HepG2 (cell line): ENCODE data around the gene CTIF. TPM values are rescaled to one million over a fixed set of nuclear protein-coding genes. Genes with fewer than 3 reads are reported as not detected.

ENCODE experiments used
- ATAC-seq: fragments of 200-7000 bp; cut with Tn5 transposase; 3 replicates; pipeline ENCODE4 v1.9.1; 2020; ENCODE audit warnings: mild to moderate bottlenecking, moderate library complexity
- BruUV-seq: library from RNA; stranded (reverse); fragments of 400-500 nt; replicated peaks from 2 replicates; lab custom pipeline; 2021; lab: Mats Ljungman, UMichigan
- CTCF ChIA-PET: fragments of 300-600 bp; formaldehyde crosslinking; extraction: SDS; loops from one replicate; lab custom pipeline; 2021; ENCODE audit warnings: low total read pairs, inconsistent platforms, low intra/inter-chr PET ratio; lab: Yijun Ruan, JAX
- POLR2A ChIA-PET: fragments of 350-600 bp; sonication (Branson Sonifier 250); formaldehyde crosslinking; loops from one replicate; lab custom pipeline; 2020; ENCODE audit warnings: antibody characterized with exemption, inconsistent platforms; lab: Yijun Ruan, JAX
- DNase-seq: peaks from one replicate; pipeline ENCODE4 v3.0.0-alpha.2; 2015; ENCODE audit warnings: low spot score
- FAIRE-seq: peaks from 3 replicates; lab custom pipeline; 2011; peaks lifted over from hg19 to GRCh38; lab: Jason Lieb, UNC
- H2AFZ ChIP-seq: one replicate; pipeline ENCODE4 v1.6.1; 2011; ENCODE audit warnings: low read length, inconsistent platforms
- H3K27ac ChIP-seq: fragments of 300-600 bp; 3 replicates; pipeline ENCODE4 v1.8.0; 2011; ENCODE audit warnings: mixed run types, mild to moderate bottlenecking, mixed read lengths, low read length, inconsistent platforms; ENCODE audit not compliant: insufficient read depth; ENCODE audit errors: extremely low read length
- H3K27me3 ChIP-seq, 2 experiments: fragments of 200-600 bp in 1 of 2; 2 replicates in 1 of 2; 3 replicates in 1 of 2; pipeline versions ENCODE4 v1.6.0 to v1.8.0; 2011; ENCODE audit warnings: low read length in 2 of 2, mild to moderate bottlenecking in 2 of 2, moderate library complexity in 2 of 2, inconsistent platforms in 1 of 2; ENCODE audit not compliant: insufficient read depth in 2 of 2, control insufficient read depth in 1 of 2
- H3K36me3 ChIP-seq, 2 experiments: fragments of 200-600 bp in 1 of 2; replicated peaks in 1 of 2; 2 replicates in 1 of 2; 3 replicates in 1 of 2; pipeline versions ENCODE4 v1.5.1 to v1.8.0; 2011; ENCODE audit warnings: low read length in 2 of 2, inconsistent platforms in 1 of 2; ENCODE audit not compliant: insufficient read depth in 2 of 2, control insufficient read depth in 1 of 2
- H3K4me1 ChIP-seq: 2 replicates; pipeline ENCODE4 v1.5.1; 2012; ENCODE audit warnings: low read length, inconsistent platforms; ENCODE audit not compliant: insufficient read depth
- H3K4me2 ChIP-seq: 2 replicates; pipeline ENCODE4 v1.6.0; 2011; ENCODE audit warnings: low read depth, low read length, inconsistent platforms
- H3K4me3 ChIP-seq, 3 experiments: fragments of 200-600 bp in 1 of 3; sonication (generic), shearing (Covaris generic) in 1 of 3; replicated peaks in 1 of 3; 2 replicates each; pipeline ENCODE4 v1.5.1; 2011 to 2016; ENCODE audit warnings: low read length in 3 of 3, inconsistent platforms in 2 of 3, low read depth in 2 of 3, mild to moderate bottlenecking in 2 of 3, control low read depth in 1 of 3, mixed read lengths in 1 of 3; ENCODE audit not compliant: insufficient read depth in 1 of 3
- H3K79me2 ChIP-seq: one replicate; pipeline ENCODE4 v1.6.1; 2011; ENCODE audit warnings: low read length, inconsistent platforms; ENCODE audit not compliant: insufficient read depth
- H3K9ac ChIP-seq: 2 replicates; pipeline ENCODE4 v1.6.0; 2011; ENCODE audit warnings: mild to moderate bottlenecking, low read depth, low read length, inconsistent platforms; ENCODE audit not compliant: insufficient read depth
- H3K9me3 ChIP-seq: 2 replicates; pipeline ENCODE4 v1.5.1; 2012; ENCODE audit warnings: mild to moderate bottlenecking, low read length
- H4K20me1 ChIP-seq: 2 replicates; pipeline ENCODE4 v1.6.0; 2011; ENCODE audit warnings: inconsistent platforms, mild to moderate bottlenecking, low read length, moderate library complexity; ENCODE audit not compliant: insufficient read depth
- HINFP ChIP-seq: sonication (generic); formaldehyde crosslinking; IDR thresholded peaks from 2 replicates; pipeline ENCODE4 v1.4.0; 2020; ENCODE audit warnings: low read depth, mild to moderate bottlenecking, missing genetic modification reagents
- NFRKB ChIP-seq: fragments of 450-650 bp; IDR thresholded peaks from 2 replicates; pipeline ENCODE4 v1.6.1; 2017
- STAT5B ChIP-seq: sonication (generic); formaldehyde crosslinking; IDR thresholded peaks from 2 replicates; pipeline ENCODE4 v1.4.0; 2020; ENCODE audit warnings: missing genetic modification reagents
- ZGPAT ChIP-seq: IDR thresholded peaks from 2 replicates; pipeline ENCODE4 v1.6.1; 2016; ENCODE audit warnings: mild to moderate bottlenecking
- ZNF318 ChIP-seq: sonication (generic); formaldehyde crosslinking; IDR thresholded peaks from 2 replicates; pipeline ENCODE4 v1.4.0; 2020; ENCODE audit warnings: mild to moderate bottlenecking, missing genetic modification reagents
- ZNF562 ChIP-seq: sonication (generic); formaldehyde crosslinking; IDR thresholded peaks from 2 replicates; pipeline ENCODE4 v1.8.0; 2022; ENCODE audit warnings: missing genetic modification reagents, borderline replicate concordance
- ZNF607 ChIP-seq: sonication (generic); formaldehyde crosslinking; IDR thresholded peaks from 2 replicates; pipeline ENCODE4 v1.5.1; 2020; ENCODE audit warnings: missing genetic modification reagents, mild to moderate bottlenecking, borderline replicate concordance
- WGBS: methylation state at CpG from one replicate; pipeline ENCODE4 v1.1.6; 2017; ENCODE audit warnings: low lambda C conversion rate; 5-methylcytosine and 5-hydroxymethylcytosine counted together
- in situ Hi-C: cut with HindIII; loops from 2 replicates; pipeline ENCODE4 v1.10.0; 2017; ENCODE audit warnings: low pct_unique_long_range_greater_than_20kb; ENCODE audit not compliant: extremely low pct_ligation_motif_present
- intact Hi-C: fragments of 100-400 bp; cut with micrococcal nuclease; formaldehyde crosslinking; loops from one replicate; pipeline ENCODE4 v1.10.0; 2022; ENCODE audit not compliant: unreplicated experiment
- polyA plus RNA-seq, 8 experiments: library from polyadenylated mRNA; depleted of rRNA in 3 of 8; stranded (reverse) in 7 of 8; unstranded in 1 of 8; fragments of >200 nt; fragmentation: Illumina TruSeq in 4 of 8; extraction: Trizol in 4 of 8; gene quantifications; 2 replicates each; pipeline versions ENCODE4 v1.2.1 to v1.2.3, GENCODE V29; 2011 to 2016; ENCODE audit warnings: low read depth in 4 of 8, missing spikeins in 1 of 8, mixed read lengths in 1 of 8; ENCODE audit not compliant: insufficient read depth in 1 of 8
- total RNA-seq, 5 experiments: library from RNA; depleted of rRNA; stranded (reverse); fragments of >200 nt; fragmentation: Illumina TruSeq; extraction: Trizol; gene quantifications; 2 replicates each; pipeline ENCODE4 v1.2.3, GENCODE V29; 2016; ENCODE audit warnings: low read depth in 1 of 5

Gene CTIF
- total and polyA plus RNA-seq, 2 of the 13 experiments (the other 11 are each of a cell fraction or from before 2014, with no cell fraction given) = 18.2 to 28.0 TPM

- 0 out of 2 replicates have a peak, but pooled peaks have one; percentile 26 for TF ChIP-seq HINFP (CRISPR knock-in tag)
Observed at GRCh38 chr18:48539406-48540250, 797 bp downstream of the CTIF start (continued).

GRCh38 chr18:48540251-48541025 is 1.6 kb downstream of the CTIF start:
- no peak overlapping the region for H2AFZ ChIP-seq
- intact Hi-C loops (loop anchor here (2.0 kb wide), 2 partner anchors 64 to 124 kb away; no protein-coding TSS in a partner anchor), in situ Hi-C loops (loop anchor here (10.0 kb wide), 1 partner anchor 354 kb away; no protein-coding TSS in a partner anchor)
- ChIA-PET POLR2A (interaction anchor here (2.7 kb wide), 1 partner anchor 7 kb away, joined by 10 read pairs; no protein-coding TSS in a partner anchor), CTCF (no interaction called here)
- DNase-seq (peak; percentile 57), FAIRE-seq (no peak), ATAC-seq (peak; percentile 61)
- H3K79me2 ChIP-seq = peaks cover 52% of the 10 kb centered on the region
- peak overlapping the region; percentile 86 for H3K9ac ChIP-seq
- H3K4me1 ChIP-seq = peaks cover 67% of the 10 kb centered on the region
- no peaks in the 10 kb centered on the region for H3K36me3 ChIP-seq
- no TSS peak for BruUV-seq
- peak overlapping the region; percentile 88 to 94 (median 93) for H3K4me3 ChIP-seq
- no peaks in the 10 kb centered on the region for H3K9me3 ChIP-seq
- 0% methylated on average over 12 of the region's 86 CpGs for WGBS
- H4K20me1 ChIP-seq = peaks cover 14% of the 10 kb centered on the region; the same call in 1 of the 2 replicates
- H3K27ac ChIP-seq = peak overlapping the region; percentile 83
- H3K27me3 ChIP-seq = peaks cover 0 to 2% of the 10 kb centered on the region in 2 experiments; a peak in 1 of 5 replicates
- peak overlapping the region; percentile 86 for H3K4me2 ChIP-seq
- no peak for TF ChIP-seq ZNF562 (CRISPR knock-in tag)
- no peak for TF ChIP-seq ZGPAT (CRISPR knock-in tag)
- no peak for TF ChIP-seq NFRKB
- no peak for TF ChIP-seq ZNF318 (CRISPR knock-in tag)
- TF ChIP-seq ZNF607 = no peak
- TF ChIP-seq STAT5B (CRISPR knock-in tag) = no peak
